A549 (cell line): ENCODE measurements around the gene FAM162A. TPM values are rescaled to one million over a fixed set of nuclear protein-coding genes. Genes with fewer than 3 reads are reported as not detected.
A peak's percentile ranks its signal among the peaks of the same experiment; 100 is the strongest.

ENCODE experiments used
- ATAC-seq, 2 experiments: fragments of 200-7000 bp in 1 of 2; fragments of >200 bp in 1 of 2; cut with Nextera tagmentation in 1 of 2; cut with Tn5 transposase in 1 of 2; 3 replicates each; pipeline versions ENCODE4 v1.8.0 to v1.9.1; 2018 to 2020; ENCODE audit warnings: mild to moderate bottlenecking in 1 of 2, moderate library complexity in 1 of 2
- CTCF ChIA-PET: fragments of 300-600 bp; sonication (Branson Sonifier 250); formaldehyde crosslinking; extraction: SDS; loops from one replicate; lab custom pipeline; 2021; ENCODE audit warnings: antibody characterized with exemption, inconsistent platforms; lab: Yijun Ruan, JAX
- POLR2A ChIA-PET: fragments of 350-600 bp; formaldehyde crosslinking; extraction: SDS; loops from one replicate; lab custom pipeline; 2021; ENCODE audit warnings: antibody characterized with exemption, inconsistent platforms; lab: Yijun Ruan, JAX
- DNase-seq, 2 experiments: peaks; one replicate each; pipeline versions ENCODE4 v3.0.0 to v3.0.0-alpha.2; 2011 to 2016; ENCODE audit warnings: low read depth in 1 of 2, low spot score in 1 of 2
- FAIRE-seq: peaks from 2 replicates; lab custom pipeline; 2011; peaks lifted over from hg19 to GRCh38; lab: Jason Lieb, UNC
- H3K27ac ChIP-seq, 2 experiments: fragments of >200 bp; sonication (Bioruptor Twin); formaldehyde crosslinking; 3 replicates each; pipeline ENCODE4 v1.5.1; 2016 to 2017
- H3K4me1 ChIP-seq: fragments of >200 bp; sonication (Bioruptor Twin); formaldehyde crosslinking; 3 replicates; pipeline ENCODE4 v1.6.1; 2016
- H3K4me2 ChIP-seq: fragments of >200 bp; sonication (Bioruptor Twin); formaldehyde crosslinking; 3 replicates; pipeline ENCODE4 v1.6.1; 2016
- H3K4me3 ChIP-seq: fragments of >200 bp; sonication (Bioruptor Twin); formaldehyde crosslinking; 3 replicates; pipeline ENCODE4 v1.5.1; 2016
- H3K9me3 ChIP-seq: fragments of >200 bp; sonication (Bioruptor Twin); formaldehyde crosslinking; 3 replicates; pipeline ENCODE4 v1.6.1; 2016
- ATOH8 ChIP-seq: fragments of 250-450 bp; sonication (Bioruptor Pico); IDR thresholded peaks from 2 replicates; pipeline ENCODE4 v1.5.0; 2020; ENCODE audit warnings: low read depth, mild to moderate bottlenecking, moderate library complexity
- CBX8 ChIP-seq: fragments of 200-600 bp; sonication (generic); IDR thresholded peaks from 2 replicates; pipeline ENCODE4 v1.6.1; 2016
- CHD2 ChIP-seq: fragments of 150-350 bp; IDR thresholded peaks from 2 replicates; pipeline ENCODE4 v1.6.1; 2014; ENCODE audit warnings: low read length; ENCODE audit not compliant: partially characterized antibody
- CTCF ChIP-seq: fragments of >200 bp; sonication (Bioruptor Twin); formaldehyde crosslinking; IDR thresholded peaks from 3 replicates; pipeline ENCODE4 v1.5.1; 2016
- EHF ChIP-seq: fragments of 250-450 bp; sonication (Bioruptor Pico); IDR thresholded peaks from 2 replicates; pipeline ENCODE4 v1.5.0; 2020; ENCODE audit warnings: mild to moderate bottlenecking
- ELK1 ChIP-seq: fragments of 150-350 bp; IDR thresholded peaks from 2 replicates; pipeline ENCODE4 v1.6.1; 2014; ENCODE audit warnings: low read depth, mild to moderate bottlenecking, low read length
- ESRRA ChIP-seq: fragments of 150-350 bp; IDR thresholded peaks from 2 replicates; pipeline ENCODE4 v1.6.1; 2014; ENCODE audit warnings: mild to moderate bottlenecking, low read length, borderline replicate concordance
- FOSL2 ChIP-seq, 2 experiments: fragments of 450-650 bp in 1 of 2; fragments of >200 bp in 1 of 2; sonication (Bioruptor Twin) in 1 of 2; formaldehyde crosslinking; IDR thresholded peaks; 2 replicates each; pipeline versions ENCODE4 v1.5.0 to v1.6.1; 2016 to 2020; ENCODE audit warnings: mild to moderate bottlenecking in 1 of 2, moderate library complexity in 1 of 2
- HES2 ChIP-seq: fragments of >200 bp; sonication (Bioruptor Twin); formaldehyde crosslinking; IDR thresholded peaks from 2 replicates; pipeline ENCODE4 v1.6.1; 2016
- HOXA7 ChIP-seq: fragments of 250-450 bp; sonication (Bioruptor Pico); IDR thresholded peaks from 2 replicates; pipeline ENCODE4 v1.5.0; 2020; ENCODE audit warnings: mild to moderate bottlenecking, moderate library complexity
- HOXB5 ChIP-seq: fragments of 250-450 bp; sonication (Bioruptor Pico); IDR thresholded peaks from 2 replicates; pipeline ENCODE4 v1.5.0; 2020; ENCODE audit warnings: mild to moderate bottlenecking, moderate library complexity
- KDM5A ChIP-seq: fragments of 200-600 bp; sonication (generic); IDR thresholded peaks from 2 replicates; pipeline ENCODE4 v1.6.1; 2016; ENCODE audit warnings: antibody characterized with exemption, mild to moderate bottlenecking
- MAFK ChIP-seq: fragments of 450-650 bp; IDR thresholded peaks from 2 replicates; pipeline ENCODE4 v1.6.1; 2014; ENCODE audit not compliant: partially characterized antibody
- NPAS2 ChIP-seq: fragments of 250-450 bp; sonication (Bioruptor Pico); IDR thresholded peaks from 2 replicates; pipeline ENCODE4 v1.8.0; 2022; ENCODE audit warnings: mild to moderate bottlenecking, moderate library complexity, borderline replicate concordance
- NR3C1 ChIP-seq: fragments of >200 bp; sonication (Bioruptor Twin); formaldehyde crosslinking; IDR thresholded peaks from 3 replicates; pipeline ENCODE4 v1.6.1; 2017
- PHF8 ChIP-seq: fragments of 200-600 bp; sonication (generic); IDR thresholded peaks from 2 replicates; pipeline ENCODE4 v1.6.1; 2016; ENCODE audit warnings: low read depth, mild to moderate bottlenecking, antibody characterized with exemption, moderate library complexity, borderline replicate concordance
- POLR2A ChIP-seq: IDR thresholded peaks from 2 replicates; pipeline ENCODE4 v1.6.1; 2012; ENCODE audit warnings: mild to moderate bottlenecking, low read length
- RAD21 ChIP-seq, 2 experiments: fragments of >200 bp in 1 of 2; sonication (Bioruptor Twin) in 1 of 2; formaldehyde crosslinking in 1 of 2; IDR thresholded peaks in 1 of 2; conservative IDR thresholded peaks in 1 of 2; 2 replicates in 1 of 2; 3 replicates in 1 of 2; pipeline ENCODE4 v1.6.1; 2012 to 2018; ENCODE audit warnings: inconsistent platforms in 1 of 2
- RARB ChIP-seq: fragments of 250-450 bp; sonication (Bioruptor Pico); IDR thresholded peaks from 2 replicates; pipeline ENCODE4 v1.8.0; 2021; ENCODE audit warnings: mild to moderate bottlenecking, moderate library complexity
- REST ChIP-seq: fragments of 200-600 bp; sonication (generic); IDR thresholded peaks from 2 replicates; pipeline ENCODE4 v1.6.1; 2016; ENCODE audit warnings: antibody characterized with exemption, mild to moderate bottlenecking, moderate library complexity
- SMC3 ChIP-seq: fragments of >200 bp; sonication (Bioruptor Twin); formaldehyde crosslinking; IDR thresholded peaks from 3 replicates; pipeline ENCODE4 v1.6.1; 2018; ENCODE audit warnings: inconsistent platforms
- USF2 ChIP-seq: fragments of 450-650 bp; IDR thresholded peaks from 2 replicates; pipeline ENCODE4 v1.6.1; 2014; ENCODE audit warnings: antibody characterized with exemption
- ZFP36 ChIP-seq: fragments of 450-650 bp; IDR thresholded peaks from 2 replicates; pipeline ENCODE4 v1.6.1; 2014; ENCODE audit warnings: borderline replicate concordance; ENCODE audit not compliant: partially characterized antibody
- WGBS: methylation state at CpG from one replicate; pipeline ENCODE4 v1.1.6; 2017; ENCODE audit errors: missing lambda C conversion rate; 5-methylcytosine and 5-hydroxymethylcytosine counted together
- polyA plus RNA-seq, 4 experiments: library from polyadenylated mRNA; depleted of rRNA in 3 of 4; stranded (reverse); fragments of >200 nt; fragmentation: RNase III in 1 of 4; extraction: RNeasy Plus Mini Kit Qiagen cat#74134 plus additional on column Dnase treatment in 1 of 4; gene quantifications; 2 replicates in 3 of 4; 3 replicates in 1 of 4; pipeline ENCODE4 v1.2.3, GENCODE V29; 2011 to 2017
- TF ChIP-seq, protein P1 (sequence below): fragments of 250-450 bp; sonication (Bioruptor Pico); IDR thresholded peaks from 2 replicates; pipeline ENCODE4 v1.5.0; 2021; ENCODE audit warnings: mild to moderate bottlenecking, moderate library complexity, borderline replicate concordance

The FAM162A gene
- polyA plus RNA-seq, 2 of the 4 experiments (the other 2 are of a cell fraction): 41.8 to 61.1 TPM

- DNase-seq (no peak), FAIRE-seq (no peak), ATAC-seq (no peak)
- TF ChIP-seq REST: no peak
- no peak for TF ChIP-seq HOXB5 (CRISPR knock-in tag)
- TF ChIP-seq MAFK: no peak
- TF ChIP-seq RAD21 (conservative IDR thresholded peaks at IDR 0.05 in 1 of 2, IDR thresholded peaks at IDR 0.05 in 1 of 2): no peak
- no peak for TF ChIP-seq ESRRA
- no peak for TF ChIP-seq CBX8
- TF ChIP-seq, protein P1, sequence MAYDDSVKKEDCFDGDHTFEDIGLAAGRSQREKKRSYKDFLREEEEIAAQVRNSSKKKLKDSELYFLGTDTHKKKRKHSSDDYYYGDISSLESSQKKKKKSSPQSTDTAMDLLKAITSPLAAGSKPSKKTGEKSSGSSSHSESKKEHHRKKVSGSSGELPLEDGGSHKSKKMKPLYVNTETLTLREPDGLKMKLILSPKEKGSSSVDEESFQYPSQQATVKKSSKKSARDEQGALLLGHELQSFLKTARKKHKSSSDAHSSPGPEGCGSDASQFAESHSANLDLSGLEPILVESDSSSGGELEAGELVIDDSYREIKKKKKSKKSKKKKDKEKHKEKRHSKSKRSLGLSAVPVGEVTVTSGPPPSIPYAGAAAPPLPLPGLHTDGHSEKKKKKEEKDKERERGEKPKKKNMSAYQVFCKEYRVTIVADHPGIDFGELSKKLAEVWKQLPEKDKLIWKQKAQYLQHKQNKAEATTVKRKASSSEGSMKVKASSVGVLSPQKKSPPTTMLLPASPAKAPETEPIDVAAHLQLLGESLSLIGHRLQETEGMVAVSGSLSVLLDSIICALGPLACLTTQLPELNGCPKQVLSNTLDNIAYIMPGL (CRISPR knock-in tag): no peak
- TF ChIP-seq KDM5A: no peak
- no peak for TF ChIP-seq ELK1
- no peak for TF ChIP-seq HES2
- no peak for TF ChIP-seq NPAS2 (CRISPR knock-in tag)
- TF ChIP-seq POLR2A: no peak
- TF ChIP-seq RARB: no peak
- TF ChIP-seq ATOH8: no peak
- TF ChIP-seq ZFP36: no peak
- TF ChIP-seq HOXA7 (CRISPR knock-in tag): no peak
- TF ChIP-seq CHD2: no peak
- no peak for TF ChIP-seq PHF8
- TF ChIP-seq NR3C1: no peak
- Histone ChIP-seq H3K4me2 (no peak overlapping the region), H3K27ac (no peak overlapping the region), H3K9me3 (no peaks in the 10 kb centered on the region), H3K4me1 (peaks cover 13% of the 10 kb centered on the region; the same call in 2 of the 3 replicates), H3K4me3 (no peak overlapping the region)
- ChIA-PET POLR2A (interaction anchor here (1.0 kb wide), 1 partner anchor 41 kb away, joined by 3 read pairs; the partner anchor contains the start of gene WDR5B), CTCF (interaction anchor here (0.8 to 6.4 kb wide), 14 partner anchors 11 to 571 kb away, joined by 3 to 52 read pairs (median 4); partner anchors contain the start of genes KPNA1 and PARP14)
- 96% methylated on average over 2 of the region's 2 CpGs for WGBS
These were observed 73.7 kb downstream of the FAM162A start for GRCh38 chr3:122457706-122458105.

- H3K4me3 ChIP-seq: no peak overlapping the region
- POLR2A ChIA-PET: no interaction called here
- H3K9me3 ChIP-seq: no peaks in the 10 kb centered on the region
- ATAC-seq: peak in 1 of 2 experiments; percentile 84; a peak in 3 of 6 replicates
- peaks cover 13% of the 10 kb centered on the region; the same call in 2 of the 3 replicates for H3K4me1 ChIP-seq
- no peak overlapping the region for H3K4me2 ChIP-seq
- DNase-seq: peak in 1 of 2 experiments; percentile 62
- TF ChIP-seq RAD21 (conservative IDR thresholded peaks at IDR 0.05 in 1 of 2, IDR thresholded peaks at IDR 0.05 in 1 of 2) (peak; percentile 67 to 69), FOSL2 (IDR thresholded peaks at IDR 0.05) (no peak), FOSL2 (CRISPR knock-in tag; IDR thresholded peaks at IDR 0.05) (no peak), CTCF (peak; percentile 76), SMC3 (peak; percentile 63), EHF (CRISPR knock-in tag) (no peak), KDM5A (no peak), USF2 (no peak)
- TF ChIP-seq, all 56 proteins: peak for 3
- 28% methylated on average over 4 of the region's 4 CpGs for WGBS
- H3K27ac ChIP-seq: no peak overlapping the region
- no peak for FAIRE-seq
- CTCF ChIA-PET: interaction anchor here (0.7 to 6.4 kb wide), 16 partner anchors 9 to 237 kb away, joined by 3 to 52 read pairs (median 4); partner anchors contain the start of genes DTX3L, PARP14 and PARP9
These were observed 75.0 kb downstream of the FAM162A start for GRCh38 chr3:122458992-122459391.
